Endothelial cell of umbilical vein (primary cell): ENCODE data around the gene IP6K2.
A peak's percentile ranks its signal among the peaks of the same experiment; 100 is the strongest.

Source experiments
- CTCF ChIP-seq, 2 donors: IDR thresholded peaks; 1 replicate in 1 of 2; 2 replicates in 1 of 2; pipeline ENCODE4 v1.5.1; 2011; ENCODE audit warnings: low read length in 2 of 2, mild to moderate bottlenecking in 2 of 2, moderate library complexity in 2 of 2, control low read depth in 1 of 2, inconsistent platforms in 1 of 2, low read depth in 1 of 2; ENCODE audit not compliant: insufficient read depth in 1 of 2; ENCODE audit errors: extremely low read depth in 1 of 2
- EZH2 ChIP-seq: IDR thresholded peaks from 2 replicates; pipeline ENCODE4 v1.6.1; 2012; ENCODE audit warnings: borderline replicate concordance, low read depth, mild to moderate bottlenecking, moderate library complexity, low read length, inconsistent platforms; ENCODE audit not compliant: severe bottlenecking
- FOS ChIP-seq: IDR thresholded peaks from 2 replicates; pipeline ENCODE4 v1.6.1; 2011; ENCODE audit warnings: mild to moderate bottlenecking, low read length, moderate library complexity, borderline replicate concordance; ENCODE audit not compliant: insufficient read depth
- JUN ChIP-seq: IDR thresholded peaks from 2 replicates; pipeline ENCODE4 v1.6.1; 2011; ENCODE audit warnings: borderline replicate concordance, low read depth; ENCODE audit not compliant: insufficient read length, insufficient read depth
- MYC ChIP-seq: IDR thresholded peaks from one replicate; pipeline ENCODE4 v1.6.1; 2011; ENCODE audit warnings: mild to moderate bottlenecking, low read depth, low read length
- POLR2A ChIP-seq: IDR thresholded peaks from 2 replicates; pipeline ENCODE4 v1.6.1; 2012; ENCODE audit warnings: low read depth, mild to moderate bottlenecking, control low read depth, low read length
- POLR2AphosphoS5 ChIP-seq: IDR thresholded peaks from 2 replicates; pipeline ENCODE4 v1.6.1; 2012; ENCODE audit warnings: low read depth, mild to moderate bottlenecking, control low read depth, low read length, moderate library complexity; ENCODE audit not compliant: insufficient read depth

GRCh38 chr3:48695393-48695753 is 21.6 kb downstream of the IP6K2 start:
- TF ChIP-seq CTCF (IDR thresholded peaks at IDR 0.05; ENCODE audit: extremely low read depth in 1 of 2, insufficient read depth in 1 of 2, low read depth in 1 of 2, low read length in 2 of 2) (no peak), POLR2A (no peak), POLR2AphosphoS5 (peak; percentile 37), EZH2 (no peak), FOS (no peak), MYC (no peak), JUN (no peak)
